ENCODE data around the gene CFAP251.

CFAP251 gene

GRCh38 chr12:122001466-122002209 is 83.2 kb downstream of the CFAP251 start:
- no peak for DNase-seq (ENCODE audit: low read depth)

DNA sequence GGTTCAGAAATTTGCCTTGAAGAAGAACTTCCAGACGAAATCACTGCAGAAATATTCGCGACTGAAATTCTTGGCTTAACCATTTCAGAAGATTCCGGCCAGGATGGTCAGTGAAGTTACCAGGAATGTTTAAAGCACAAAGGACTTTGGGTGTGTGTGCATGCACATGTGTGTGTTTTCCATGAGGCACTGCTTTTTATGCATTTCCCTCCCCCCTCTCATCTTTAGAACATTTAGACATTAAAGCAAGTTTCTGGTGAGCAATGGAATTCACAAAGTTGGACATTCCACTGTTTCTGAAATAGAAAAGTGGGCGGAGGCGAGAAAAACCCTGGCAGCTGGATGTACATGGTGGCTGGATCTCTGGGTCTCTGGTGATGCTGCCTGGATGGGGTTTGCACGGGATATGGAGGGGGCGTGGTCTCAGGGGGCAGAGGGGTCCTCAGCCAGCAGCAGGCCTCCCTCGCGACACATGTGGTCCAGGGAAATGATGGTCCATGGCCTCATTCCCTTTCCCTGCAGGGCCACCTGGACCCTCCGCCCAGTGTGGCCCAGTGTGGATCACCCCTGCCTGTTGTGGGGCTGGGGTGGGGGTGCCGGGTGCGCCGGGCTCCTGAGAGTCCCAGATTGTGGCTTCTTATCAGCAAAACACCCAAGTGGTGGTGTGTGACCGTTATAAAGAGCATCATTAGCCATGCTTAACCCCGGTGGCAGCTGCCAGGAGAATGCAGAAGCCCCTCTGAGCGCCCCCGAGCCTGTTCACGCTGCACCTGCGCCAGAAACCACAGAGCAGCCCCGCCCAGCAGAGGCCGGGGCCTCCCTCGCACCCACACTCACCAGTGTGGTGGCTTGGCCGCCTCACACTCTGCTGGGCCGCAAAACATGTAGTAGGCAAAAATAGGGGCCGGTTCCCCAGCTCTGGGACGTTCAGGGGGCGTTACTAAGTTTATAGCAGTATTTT is 85.5 kb downstream of the CFAP251 start:
- DNase-seq (ENCODE audit: low read depth) = peak; percentile 35

GRCh38 chr12:122004633-122005071 is 86.3 kb downstream of the CFAP251 start:
- DNase-seq (ENCODE audit: low read depth) = no peak

- no peak for DNase-seq (ENCODE audit: low read depth)
Observed at GRCh38 chr12:122005252-122005776, 86.9 kb downstream of the CFAP251 start.

DNA sequence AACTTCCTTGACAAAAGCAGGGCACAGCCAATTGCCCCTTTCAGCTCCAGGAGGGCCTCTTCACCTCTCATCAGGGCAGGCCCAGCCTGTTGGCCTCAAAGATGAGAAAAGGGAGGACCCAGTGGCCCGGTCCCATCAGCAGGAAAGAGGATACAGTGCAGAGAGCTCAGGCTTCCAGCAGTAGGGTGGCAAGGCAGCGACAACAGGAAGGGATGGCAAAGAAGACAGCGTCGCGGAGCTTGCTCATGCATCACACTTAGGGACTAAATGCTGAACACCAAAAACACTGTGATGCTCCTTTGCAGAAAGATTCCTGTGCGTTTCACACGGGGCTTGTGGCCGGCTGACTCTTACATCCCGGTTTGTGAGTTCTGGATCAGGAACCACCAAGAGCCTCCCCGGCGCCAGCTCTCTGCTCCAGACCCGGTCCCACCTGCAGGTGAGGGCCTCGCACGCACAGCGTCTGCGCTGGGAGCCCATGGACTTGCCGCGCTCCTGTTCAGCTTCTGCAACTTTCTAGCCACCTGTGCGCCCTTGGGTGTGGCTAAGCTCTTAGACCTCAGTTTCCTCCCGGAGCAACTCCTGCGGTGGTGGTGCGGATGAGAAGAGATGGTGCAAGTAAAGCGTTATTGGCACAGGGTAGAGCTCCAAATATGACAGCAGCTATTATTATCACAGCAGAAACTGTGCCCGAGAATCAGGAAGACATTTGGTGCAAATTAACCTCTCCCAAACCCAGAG is 88.0 kb downstream of the CFAP251 start:
- DNase-seq (ENCODE audit: low read depth) = no peak

DNA sequence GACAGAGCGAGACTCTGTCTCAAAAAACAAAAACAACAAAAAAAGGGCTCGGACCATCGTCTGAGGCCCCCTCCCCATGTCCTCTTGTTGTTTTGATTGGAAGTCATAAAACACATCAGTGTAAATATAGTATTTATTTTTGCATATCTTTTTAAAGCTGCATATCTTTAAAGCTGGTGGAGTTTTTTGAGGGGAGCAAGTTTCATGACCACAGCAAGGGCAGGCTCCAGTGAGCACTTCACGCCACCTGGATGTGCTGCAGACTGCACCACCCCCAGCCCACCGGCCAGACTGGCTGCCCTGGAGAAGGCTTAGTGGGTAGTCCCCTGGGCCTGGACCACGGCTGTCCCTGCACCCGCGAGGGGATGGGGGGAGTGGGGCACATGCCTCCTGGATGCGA is 91.3 kb downstream of the CFAP251 start:
- no peak for DNase-seq (ENCODE audit: low read depth)

GRCh38 chr12:122012184-122012583 is 93.8 kb downstream of the CFAP251 start:
- no peak for DNase-seq (ENCODE audit: low read depth)

- DNase-seq (ENCODE audit: low read depth) = no peak
Observed at GRCh38 chr12:122013136-122013535, 94.7 kb downstream of the CFAP251 start.

DNA sequence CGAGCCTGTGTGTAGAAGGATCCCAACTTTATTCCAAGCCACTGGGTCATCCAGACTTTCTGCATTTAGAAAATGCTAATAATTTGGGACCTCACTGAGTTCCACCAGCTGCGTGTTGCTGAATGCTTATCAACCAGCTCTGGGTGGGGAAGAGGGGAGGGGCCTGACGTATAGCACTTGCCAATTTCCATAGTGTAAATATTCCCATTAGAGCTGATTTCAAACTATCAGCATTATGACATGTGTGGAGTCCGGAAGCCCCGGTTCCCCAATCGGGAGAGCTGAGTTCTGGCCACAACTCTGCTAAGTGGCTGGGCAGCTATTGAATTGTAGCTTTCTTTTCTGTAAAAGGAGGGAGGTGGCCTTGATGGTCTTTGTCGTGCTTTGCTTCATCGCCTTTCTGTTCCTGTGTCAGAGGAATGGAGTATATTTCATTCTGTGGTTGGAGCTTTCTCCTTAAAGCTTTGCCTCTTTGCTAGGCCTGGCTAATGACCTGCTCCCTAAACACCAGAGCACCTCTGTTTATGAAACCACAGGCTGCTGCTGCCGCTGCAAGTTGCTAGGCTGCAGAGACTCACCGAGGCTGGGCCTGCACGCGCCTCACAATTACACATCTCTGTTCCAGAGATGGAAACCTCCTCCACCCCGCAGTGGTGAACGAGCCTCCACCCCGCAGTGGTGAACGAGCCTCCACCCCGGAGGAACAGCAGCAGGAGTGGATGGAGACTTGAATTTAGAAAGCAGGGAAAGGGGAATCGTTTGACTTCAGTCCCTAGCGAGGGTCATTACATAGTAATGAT is 95.6 kb downstream of the CFAP251 start:
- no peak for DNase-seq (ENCODE audit: low read depth)

DNA sequence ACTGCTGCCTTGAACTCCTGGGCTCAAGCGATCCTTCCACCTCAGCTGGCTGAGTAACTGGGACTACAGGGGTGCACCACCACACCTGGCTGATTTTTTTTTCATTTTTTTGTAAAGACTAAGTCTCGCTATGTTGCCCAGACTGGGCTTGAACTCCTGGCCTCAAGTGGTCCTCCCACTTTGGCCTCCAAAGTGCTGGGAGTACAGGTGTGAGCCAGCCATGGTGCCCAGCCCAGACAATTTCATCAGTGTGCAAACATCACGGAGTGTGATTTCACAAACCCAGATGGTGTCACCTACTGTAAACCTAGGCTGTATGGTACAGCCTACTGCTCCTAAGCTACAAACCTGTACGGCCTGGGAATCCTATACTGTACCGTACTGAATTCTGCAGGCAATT is 96.4 kb downstream of the CFAP251 start:
- no peak for DNase-seq (ENCODE audit: low read depth)

DNA sequence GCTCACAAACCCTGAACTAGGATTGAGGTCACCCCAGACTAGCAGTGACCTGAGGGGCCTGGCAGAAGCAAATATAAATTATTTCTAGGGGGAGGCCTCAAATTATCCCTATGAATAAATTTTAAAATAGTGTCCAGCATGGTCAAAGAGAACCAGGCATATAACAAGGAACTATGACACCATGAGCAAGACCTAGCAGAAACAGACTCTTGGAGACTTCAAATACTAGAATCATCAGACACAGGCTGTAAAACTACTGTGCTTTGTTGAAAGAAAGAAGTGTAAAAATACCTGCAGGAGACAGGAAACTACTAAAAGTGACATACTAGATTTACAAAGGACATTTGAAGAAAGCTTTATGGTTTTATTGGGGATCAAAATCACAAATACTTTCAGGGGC is 100.1 kb downstream of the CFAP251 start:
- DNase-seq (ENCODE audit: low read depth) = no peak

GRCh38 chr12:122018937-122019336 is 100.5 kb downstream of the CFAP251 start:
- DNase-seq (ENCODE audit: low read depth) = no peak

DNA sequence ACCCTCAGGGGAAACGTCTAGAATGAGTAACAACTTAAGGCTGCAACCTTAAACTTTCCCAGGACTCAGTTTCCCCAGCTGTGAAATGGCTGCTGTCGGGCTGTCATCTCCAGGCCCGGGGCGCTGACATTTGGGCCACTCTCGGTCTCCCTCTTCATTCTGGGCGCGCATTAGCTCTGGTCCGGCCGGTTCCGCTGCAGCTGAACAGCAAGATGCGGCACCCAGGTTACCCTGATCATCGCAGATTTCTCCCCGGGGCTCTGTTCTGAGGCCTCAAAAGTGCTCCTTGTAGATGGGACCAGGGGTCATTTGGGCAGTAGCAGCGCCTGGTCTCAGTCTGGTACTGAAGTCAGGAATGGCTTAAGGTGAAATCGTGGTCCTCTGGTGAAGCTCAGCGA is 102.4 kb downstream of the CFAP251 start:
- no peak for DNase-seq (ENCODE audit: low read depth)

GRCh38 chr12:122021193-122021821 is 102.9 kb downstream of the CFAP251 start:
- DNase-seq (ENCODE audit: low read depth) = no peak

- DNase-seq (ENCODE audit: low read depth) = peak; percentile 56
Observed at GRCh38 chr12:122021822-122022392, 103.5 kb downstream of the CFAP251 start, which contains the start of gene BCL7A. Gene BCL7A (plus strand): TSS chr12:122021884. CDS start chr12:122022092, 208 bp downstream.

- DNase-seq (ENCODE audit: low read depth) = no peak
Observed at GRCh38 chr12:122022393-122023338, 104.3 kb downstream of the CFAP251 start.

GRCh38 chr12:122023339-122024131 is 105.1 kb downstream of the CFAP251 start:
- DNase-seq (ENCODE audit: low read depth) = no peak

DNA sequence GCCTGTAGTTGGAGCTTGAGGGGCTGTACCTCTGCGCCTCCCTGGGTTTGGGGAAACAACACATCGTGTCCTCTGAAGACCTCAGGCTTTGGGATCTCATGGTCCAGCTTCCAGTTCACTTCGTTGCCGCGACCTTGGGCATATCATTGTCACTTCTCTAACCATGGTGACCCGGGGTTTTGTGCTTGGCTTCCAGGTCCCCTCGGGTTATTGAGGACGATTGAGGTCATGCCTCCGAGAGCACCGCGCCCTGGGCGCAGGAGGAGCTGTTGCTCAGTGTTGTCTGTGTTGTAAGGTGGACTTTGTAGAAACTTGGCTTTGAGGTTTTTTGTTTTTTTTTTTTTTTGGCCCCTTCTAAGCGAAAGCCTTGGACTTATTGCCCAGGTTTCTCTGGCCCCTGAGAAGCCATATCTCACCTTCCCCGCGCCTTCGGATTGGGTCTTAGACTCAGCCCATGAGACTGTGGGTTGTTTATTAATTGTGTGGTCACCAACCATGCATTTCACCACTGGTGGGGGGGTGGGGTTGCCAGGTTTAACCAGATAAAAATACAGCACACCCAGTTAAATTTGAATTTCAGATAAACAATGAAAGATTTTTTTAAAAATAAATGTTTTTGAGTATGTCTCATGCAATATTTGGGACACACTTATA is 105.9 kb downstream of the CFAP251 start:
- no peak for DNase-seq (ENCODE audit: low read depth)
